Measurements from ENCODE around the gene IMPACT.

DNA sequence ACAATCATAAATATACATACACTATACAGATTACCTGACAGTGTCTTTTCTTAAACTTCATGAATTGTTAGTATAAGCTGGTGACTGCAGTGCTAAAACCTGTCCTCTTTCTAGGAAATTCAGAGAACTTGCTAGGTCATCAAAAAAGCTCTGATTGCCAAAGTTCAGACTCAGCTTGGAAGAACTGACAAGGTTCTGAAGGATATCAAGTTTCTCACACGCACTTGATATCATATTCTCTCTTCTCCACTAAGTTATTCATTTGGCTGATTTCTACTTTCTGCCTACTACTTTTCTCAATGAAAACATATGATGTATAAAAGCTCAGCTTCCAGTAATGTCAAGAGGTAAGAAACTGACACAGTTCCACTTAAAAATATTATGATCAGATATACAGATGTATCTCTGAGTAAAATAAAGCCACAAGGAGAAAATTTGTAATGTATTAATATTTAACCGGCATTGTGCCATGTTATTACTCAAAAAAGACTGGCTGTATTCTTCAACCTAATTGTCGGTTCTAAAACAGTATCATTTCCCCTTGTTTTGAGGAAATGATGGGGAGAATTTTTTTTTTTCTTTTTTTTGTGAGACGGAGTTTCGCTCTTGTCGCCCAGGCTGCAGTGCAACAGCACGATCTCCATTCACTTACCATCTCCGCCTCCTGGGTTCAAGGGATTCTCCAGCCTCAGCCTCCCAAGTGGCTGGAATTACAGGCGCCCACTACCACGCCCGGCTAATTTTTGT lies 31.2 kb upstream of the IMPACT start:
- TF ChIP-seq POLR2A (IDR thresholded peaks at IDR 0.05) = no peak
- TF ChIP-seq CTCF (IDR thresholded peaks at IDR 0.05) = no peak

All from heart left ventricle (tissue), 13 donors.